ENCODE measurements around the gene CYSTM1. TPM values are rescaled to one million over a fixed set of nuclear protein-coding genes. Genes with fewer than 3 reads are reported as not detected.
A peak's percentile ranks its signal among the peaks of the same experiment; 100 is the strongest.

CYSTM1 gene
- total RNA-seq, 4 donors from 2014 or later: 44.9 to 77.6 (median 63.5) TPM

DNA sequence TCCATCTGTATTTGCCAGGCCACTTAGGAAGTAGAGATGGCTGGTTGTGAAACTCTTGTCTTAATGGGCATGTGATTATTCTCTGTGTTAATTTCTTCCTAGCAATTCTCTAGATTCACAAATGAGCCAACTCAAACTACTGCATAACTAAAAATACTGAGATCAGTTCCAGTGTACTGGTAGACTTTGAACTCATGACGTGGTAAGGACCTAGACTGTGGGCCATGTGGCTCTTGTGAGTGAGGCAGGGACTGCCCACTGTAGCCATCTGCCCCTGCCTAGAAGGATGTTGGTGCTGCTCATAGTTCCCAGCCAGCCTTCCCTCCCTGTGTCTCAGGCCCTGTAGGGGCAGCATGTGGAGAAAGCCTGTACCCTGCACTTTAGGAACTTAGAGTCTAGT lies 47.4 kb downstream of the CYSTM1 start:
- no peaks in the 10 kb centered on the region for H3K9me3 ChIP-seq
- peak overlapping the region in 1 of 4 donors; percentile 32 for H3K27ac ChIP-seq
- H3K4me1 ChIP-seq: peaks cover 0 to 18% (median 0%) of the 10 kb centered on the region in 4 donors
- 94% methylated on average over 1 of the region's 1 CpG for WGBS, 2 donors
- no peaks in the 10 kb centered on the region for H3K27me3 ChIP-seq
- TF ChIP-seq EP300 (IDR thresholded peaks at IDR 0.05): no peak
- no peak for TF ChIP-seq POLR2A (IDR thresholded peaks at IDR 0.05)
- no peak for TF ChIP-seq CTCF (IDR thresholded peaks at IDR 0.05)
- DNase-seq (ENCODE audit: low spot score in 2 of 2): no peak
- H3K4me3 ChIP-seq: no peak overlapping the region
- no peaks in the 10 kb centered on the region for H3K36me3 ChIP-seq

DNA sequence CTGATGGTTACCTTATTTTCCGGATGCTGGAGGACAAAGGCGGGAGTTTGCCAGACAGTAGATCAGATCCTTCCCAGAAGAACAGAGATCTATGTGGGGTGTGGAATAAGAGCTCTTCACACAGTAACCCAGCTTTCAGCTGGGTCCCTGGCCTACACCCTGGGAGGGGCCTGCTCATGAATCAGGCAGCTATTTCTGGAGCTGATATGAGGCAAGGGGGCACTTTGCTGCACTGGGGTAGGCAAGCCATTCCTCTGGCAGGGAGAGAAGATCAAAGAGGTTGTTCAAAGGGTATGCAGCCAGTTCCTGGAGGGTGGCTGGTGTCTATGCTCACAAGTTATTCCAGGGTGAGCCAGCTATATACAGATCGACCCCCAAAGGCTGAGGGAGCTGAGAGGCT lies 48.6 kb downstream of the CYSTM1 start:
- WGBS, 2 donors: 75 to 82% methylated on average over 3 of the region's 3 CpGs
- H3K27me3 ChIP-seq: no peaks in the 10 kb centered on the region
- no peak overlapping the region for H3K4me3 ChIP-seq
- TF ChIP-seq EP300 (IDR thresholded peaks at IDR 0.05) (no peak), POLR2A (IDR thresholded peaks at IDR 0.05) (no peak), CTCF (IDR thresholded peaks at IDR 0.05) (no peak)
- DNase-seq (ENCODE audit: low spot score in 2 of 2): no peak
- peaks cover 0 to 18% (median 0%) of the 10 kb centered on the region in 4 donors for H3K4me1 ChIP-seq
- H3K9me3 ChIP-seq: no peaks in the 10 kb centered on the region
- H3K36me3 ChIP-seq: no peaks in the 10 kb centered on the region
- H3K27ac ChIP-seq: no peak overlapping the region

DNA sequence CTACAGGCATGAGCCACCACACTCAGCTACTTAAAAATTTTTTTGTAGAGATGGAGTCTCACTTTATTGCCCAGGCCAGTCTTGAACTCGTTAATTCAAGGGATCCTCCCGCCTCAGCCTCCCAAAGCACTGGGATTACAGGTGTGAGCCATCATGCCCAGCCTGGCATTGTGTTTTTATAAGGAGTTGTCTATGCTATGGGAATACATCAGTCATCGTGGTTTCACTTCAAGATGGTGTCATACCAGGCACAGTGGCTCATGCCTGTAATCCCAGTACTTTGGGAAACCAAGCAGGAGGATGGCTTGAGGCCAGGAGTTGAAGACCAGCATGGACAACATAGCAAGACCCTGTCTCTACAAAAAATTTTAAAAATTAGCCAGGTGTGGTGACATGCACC lies 49.7 kb downstream of the CYSTM1 start:
- TF ChIP-seq EP300 (IDR thresholded peaks at IDR 0.05) (no peak), CTCF (IDR thresholded peaks at IDR 0.05) (no peak), POLR2A (IDR thresholded peaks at IDR 0.05) (no peak)
- Histone ChIP-seq H3K36me3 (no peaks in the 10 kb centered on the region), H3K9me3 (no peaks in the 10 kb centered on the region), H3K4me3 (no peak overlapping the region), H3K4me1 (peaks cover 0 to 14% (median 0%) of the 10 kb centered on the region in 4 donors), H3K27ac (no peak overlapping the region), H3K27me3 (no peaks in the 10 kb centered on the region)
- no peak for DNase-seq (ENCODE audit: low spot score in 2 of 2)
- WGBS, 2 donors: 94 to 100% methylated on average over 3 of the region's 3 CpGs

- no peaks in the 10 kb centered on the region for H3K36me3 ChIP-seq
- H3K4me1 ChIP-seq: peaks cover 0 to 11% (median 0%) of the 10 kb centered on the region in 4 donors
- no peak overlapping the region for H3K27ac ChIP-seq
- no peak overlapping the region for H3K4me3 ChIP-seq
- TF ChIP-seq POLR2A (IDR thresholded peaks at IDR 0.05) (no peak), EP300 (IDR thresholded peaks at IDR 0.05) (no peak), CTCF (IDR thresholded peaks at IDR 0.05) (no peak)
- H3K27me3 ChIP-seq: no peaks in the 10 kb centered on the region
- WGBS, 2 donors: 83 to 84% methylated on average over 3 of the region's 3 CpGs
- no peak for DNase-seq (ENCODE audit: low spot score in 2 of 2)
- no peaks in the 10 kb centered on the region for H3K9me3 ChIP-seq
Measured at GRCh38 chr5:140225396-140225795, 50.4 kb downstream of the CYSTM1 start.

DNA sequence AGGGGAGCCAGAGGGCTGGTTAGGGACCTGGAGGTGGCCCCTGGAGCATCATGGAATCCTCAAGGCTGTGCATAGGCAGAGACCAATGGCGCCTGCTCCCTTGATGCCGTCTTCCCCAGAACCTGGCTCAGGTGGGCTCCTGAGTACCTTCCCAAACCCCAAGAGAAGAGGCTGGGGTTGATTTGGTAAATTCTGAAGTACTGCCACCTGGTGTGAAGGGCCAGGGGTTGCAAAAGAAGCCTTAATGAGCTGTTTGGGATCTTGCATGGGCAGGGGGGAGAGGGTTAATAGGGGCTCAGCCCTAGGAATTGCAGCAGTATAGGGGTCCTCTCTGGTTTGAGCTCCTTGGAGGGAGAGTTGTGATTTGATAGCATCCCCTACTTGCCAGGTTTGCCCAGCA lies 52.1 kb downstream of the CYSTM1 start:
- DNase-seq (ENCODE audit: low spot score in 2 of 2): no peak
- peaks cover 0 to 9% (median 0%) of the 10 kb centered on the region in 4 donors for H3K4me1 ChIP-seq
- no peaks in the 10 kb centered on the region for H3K27me3 ChIP-seq
- WGBS, 2 donors: 68 to 91% methylated on average over 2 of the region's 2 CpGs
- H3K27ac ChIP-seq: no peak overlapping the region
- no peaks in the 10 kb centered on the region for H3K36me3 ChIP-seq
- TF ChIP-seq POLR2A (IDR thresholded peaks at IDR 0.05): no peak
- TF ChIP-seq CTCF (IDR thresholded peaks at IDR 0.05): no peak
- TF ChIP-seq EP300 (IDR thresholded peaks at IDR 0.05): no peak
- H3K4me3 ChIP-seq: no peak overlapping the region
- no peaks in the 10 kb centered on the region for H3K9me3 ChIP-seq
